Body of pancreas (tissue), 4 donors: ENCODE measurements around the gene SPPL2A. TPM values are rescaled to one million over a fixed set of nuclear protein-coding genes. Genes with fewer than 3 reads are reported as not detected.

Source experiments
- ATAC-seq: fragments of 150-250 bp; one replicate; pipeline ENCODE4 v1.9.1; 2016
- DNase-seq, 4 donors: peaks; one replicate each; pipeline ENCODE4 v3.0.0-alpha.2; 2019
- H3K27ac ChIP-seq, 4 donors: fragments of 200-600 bp; sonication (generic); 1 replicate in 3 of 4; 2 replicates in 1 of 4; pipeline versions ENCODE4 v1.5.1 to v1.6.1; 2016 to 2019; ENCODE audit warnings: mild to moderate bottlenecking in 1 of 4, mixed read lengths in 1 of 4, moderate library complexity in 1 of 4
- H3K27me3 ChIP-seq, 2 donors: fragments of 200-600 bp; sonication (generic); one replicate each; pipeline ENCODE4 v1.6.0; 2016; ENCODE audit warnings: mild to moderate bottlenecking in 1 of 2
- H3K36me3 ChIP-seq, 2 donors: fragments of 200-600 bp; sonication (generic); replicated peaks in 1 of 2; 2 replicates each; pipeline ENCODE4 v1.5.1; 2016; ENCODE audit warnings: low read depth in 2 of 2; ENCODE audit not compliant: insufficient read depth in 1 of 2
- H3K4me1 ChIP-seq: fragments of 200-600 bp; sonication (generic); one replicate; pipeline ENCODE4 v1.6.0; 2016
- H3K4me3 ChIP-seq, 2 donors: fragments of 200-600 bp; sonication (generic); 1 replicate in 1 of 2; 2 replicates in 1 of 2; pipeline ENCODE4 v1.5.1; 2016 to 2019
- H3K9me3 ChIP-seq, 3 donors: fragments of 200-600 bp; sonication (generic); 1 replicate in 2 of 3; 2 replicates in 1 of 3; pipeline ENCODE4 v1.5.1; 2016
- POLR2A ChIP-seq, 3 donors: fragments of 450-650 bp; IDR thresholded peaks; one replicate each; pipeline ENCODE4 v1.6.1; 2016; ENCODE audit warnings: antibody characterized with exemption in 3 of 3, mild to moderate bottlenecking in 2 of 3
- WGBS, 2 donors: methylation state at CpG; one replicate each; pipeline ENCODE4 v1.1.5; 2017; 5-methylcytosine and 5-hydroxymethylcytosine counted together
- intact Hi-C: fragments of 100-400 bp; cut with DNase I; formaldehyde crosslinking; loops from one replicate; pipeline ENCODE4 v1.15.1; 2023
- total RNA-seq, 2 donors: library from RNA; depleted of rRNA; stranded (reverse); fragments of >200 nt; gene quantifications; one replicate each; pipeline ENCODE4 v1.1.0, GENCODE V29; 2016
- TF ChIP-seq, protein P1 (sequence below), 7 experiments: fragments of 450-650 bp in 4 of 7; fragments of 200-600 bp in 3 of 7; sonication (generic) in 3 of 7; IDR thresholded peaks; one replicate each; pipeline ENCODE4 v1.5.1; 2016 to 2019; ENCODE audit warnings: antibody characterized with exemption in 7 of 7

SPPL2A gene
- total RNA-seq, 2 donors from 2014 or later: 83.8 to 105 TPM

GRCh38 chr15:50685976-50686468 is 79.5 kb downstream of the SPPL2A start:
- no peaks in the 10 kb centered on the region for H3K36me3 ChIP-seq
- no peak for TF ChIP-seq POLR2A (IDR thresholded peaks at IDR 0.05)
- TF ChIP-seq, protein P1, sequence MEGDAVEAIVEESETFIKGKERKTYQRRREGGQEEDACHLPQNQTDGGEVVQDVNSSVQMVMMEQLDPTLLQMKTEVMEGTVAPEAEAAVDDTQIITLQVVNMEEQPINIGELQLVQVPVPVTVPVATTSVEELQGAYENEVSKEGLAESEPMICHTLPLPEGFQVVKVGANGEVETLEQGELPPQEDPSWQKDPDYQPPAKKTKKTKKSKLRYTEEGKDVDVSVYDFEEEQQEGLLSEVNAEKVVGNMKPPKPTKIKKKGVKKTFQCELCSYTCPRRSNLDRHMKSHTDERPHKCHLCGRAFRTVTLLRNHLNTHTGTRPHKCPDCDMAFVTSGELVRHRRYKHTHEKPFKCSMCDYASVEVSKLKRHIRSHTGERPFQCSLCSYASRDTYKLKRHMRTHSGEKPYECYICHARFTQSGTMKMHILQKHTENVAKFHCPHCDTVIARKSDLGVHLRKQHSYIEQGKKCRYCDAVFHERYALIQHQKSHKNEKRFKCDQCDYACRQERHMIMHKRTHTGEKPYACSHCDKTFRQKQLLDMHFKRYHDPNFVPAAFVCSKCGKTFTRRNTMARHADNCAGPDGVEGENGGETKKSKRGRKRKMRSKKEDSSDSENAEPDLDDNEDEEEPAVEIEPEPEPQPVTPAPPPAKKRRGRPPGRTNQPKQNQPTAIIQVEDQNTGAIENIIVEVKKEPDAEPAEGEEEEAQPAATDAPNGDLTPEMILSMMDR (IDR thresholded peaks at IDR 0.05): no peak
- intact Hi-C loops: loop anchor here (10.0 kb wide), 1 partner anchor 79 kb away; the partner anchor contains the start of gene SPPL2A
- ATAC-seq (peak; percentile 67), DNase-seq (peak; percentile 62 to 74 (median 67))
- H3K9me3 ChIP-seq: no peaks in the 10 kb centered on the region
- WGBS, 2 donors: 0 to 1% methylated on average over 14 to 30 of the region's 30 CpGs
- peak overlapping the region; percentile 6 to 70 for H3K4me3 ChIP-seq
- peaks cover 38% of the 10 kb centered on the region for H3K4me1 ChIP-seq
- peak overlapping the region; percentile 76 to 95 (median 93) for H3K27ac ChIP-seq
- no peaks in the 10 kb centered on the region for H3K27me3 ChIP-seq

DNA sequence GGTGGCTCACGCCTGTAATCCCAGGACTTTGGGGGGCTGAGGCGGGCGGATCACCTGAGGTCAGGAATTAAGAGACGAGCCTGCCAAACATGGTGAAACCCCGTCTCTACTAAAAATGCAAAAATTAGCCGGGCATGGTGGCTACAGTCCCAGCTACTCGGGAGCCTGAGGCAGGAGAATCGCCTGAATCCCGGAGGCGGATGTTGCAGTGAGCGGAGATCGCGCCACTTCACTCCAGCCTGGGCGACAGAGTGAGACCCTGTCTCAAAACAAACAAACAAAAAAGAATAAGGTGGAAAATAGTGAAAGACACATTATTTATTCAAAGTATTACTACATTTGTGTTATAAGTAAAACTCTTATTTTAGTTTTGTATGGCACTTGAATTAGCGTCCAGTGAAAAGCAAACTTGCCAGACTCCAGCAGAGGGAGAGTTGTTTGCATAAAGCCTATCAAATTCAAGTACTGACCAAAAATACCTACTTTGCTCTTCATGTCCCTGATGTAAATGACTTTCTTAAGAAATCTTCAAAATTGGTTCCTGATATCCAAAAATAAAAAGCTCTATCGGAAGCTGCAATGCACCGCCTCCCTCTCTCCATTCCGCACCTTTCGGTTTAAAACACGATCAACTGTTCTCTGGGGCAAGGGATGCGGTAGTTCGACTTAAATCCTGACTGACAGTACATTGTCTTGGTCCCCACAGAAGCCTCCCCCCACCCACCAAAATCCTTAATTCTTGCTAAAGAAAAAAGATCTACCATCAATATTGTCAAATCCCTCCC is 80.1 kb downstream of the SPPL2A start:
- no peak for ATAC-seq

DNA sequence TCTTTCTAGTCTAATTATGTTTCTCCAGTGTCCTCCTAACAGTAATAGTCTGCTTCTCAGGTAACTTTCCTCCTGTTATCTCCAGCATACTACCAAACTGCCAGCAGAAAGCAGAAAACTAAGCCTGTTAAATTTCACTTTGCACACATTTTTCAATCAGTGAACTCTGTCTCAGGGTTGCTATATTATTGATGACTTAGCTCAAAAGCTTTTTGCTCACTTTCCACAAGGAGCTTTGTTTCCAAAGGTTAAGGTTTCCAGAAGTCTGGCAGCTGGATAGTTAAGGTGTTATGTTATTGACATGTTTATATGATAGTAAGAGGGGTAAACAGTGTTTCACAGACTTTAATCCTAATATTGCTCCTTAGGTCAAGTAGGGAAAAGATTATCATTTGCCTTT is 84.0 kb downstream of the SPPL2A start:
- Histone ChIP-seq H3K36me3 (no peaks in the 10 kb centered on the region), H3K27me3 (no peaks in the 10 kb centered on the region), H3K27ac (no peak overlapping the region), H3K4me3 (no peak overlapping the region), H3K9me3 (no peaks in the 10 kb centered on the region), H3K4me1 (peaks cover 34% of the 10 kb centered on the region)
- ATAC-seq: no peak
- TF ChIP-seq, protein P1 (IDR thresholded peaks at IDR 0.05): no peak
- no peak for TF ChIP-seq POLR2A (IDR thresholded peaks at IDR 0.05)
- DNase-seq: no peak
- intact Hi-C loops: loop anchor here (10.0 kb wide), 1 partner anchor 83 kb away; the partner anchor contains the start of gene SPPL2A

More for the DNA sequence above, 80.1 kb downstream of the SPPL2A start:
- Histone ChIP-seq H3K9me3 (no peaks in the 10 kb centered on the region), H3K4me1 (peaks cover 38% of the 10 kb centered on the region), H3K36me3 (no peaks in the 10 kb centered on the region), H3K4me3 (peak overlapping the region; percentile 6 to 70), H3K27ac (peak overlapping the region in 3 of 4 donors; percentile 76 to 95 (median 92)), H3K27me3 (no peaks in the 10 kb centered on the region)
- TF ChIP-seq, protein P1 (IDR thresholded peaks at IDR 0.05): no peak
- no peak for TF ChIP-seq POLR2A (IDR thresholded peaks at IDR 0.05)
- 61% methylated on average over 22 of the region's 22 CpGs for WGBS, 2 donors
- intact Hi-C loops: loop anchor here (10.0 kb wide), 1 partner anchor 79 kb away; the partner anchor contains the start of gene SPPL2A
- DNase-seq: no peak

GRCh38 chr15:50676799-50677483 is 88.6 kb downstream of the SPPL2A start:
- intact Hi-C loops: loop anchor here (5.0 kb wide), 1 partner anchor 205 kb away; no protein-coding TSS in a partner anchor
- ATAC-seq (no peak), DNase-seq (no peak)
- H3K4me3 ChIP-seq: no peak overlapping the region
- H3K4me1 ChIP-seq: peaks cover 8% of the 10 kb centered on the region
- TF ChIP-seq POLR2A (IDR thresholded peaks at IDR 0.05): no peak
- TF ChIP-seq, protein P1 (IDR thresholded peaks at IDR 0.05): no peak
- H3K9me3 ChIP-seq: no peaks in the 10 kb centered on the region
- no peak overlapping the region for H3K27ac ChIP-seq
- no peaks in the 10 kb centered on the region for H3K36me3 ChIP-seq
- H3K27me3 ChIP-seq: no peaks in the 10 kb centered on the region
- WGBS, 2 donors: 75 to 78% methylated on average over 6 of the region's 6 CpGs
